GM18907 (cell line): ENCODE data around the gene SPPL3.
"Not testable (repeated sequence)": the region's sequence is repeated elsewhere in the genome, so short reads cannot be mapped to it uniquely, and the experiment has no call there.

ENCODE experiments used
- ATAC-seq: cut with Tn5 transposase; IDR thresholded peaks from one replicate; pipeline ENCODE4 v1.9.1; 2021; ENCODE audit warnings: mild to moderate bottlenecking, moderate library complexity; ENCODE audit not compliant: unreplicated experiment

SPPL3 gene

DNA sequence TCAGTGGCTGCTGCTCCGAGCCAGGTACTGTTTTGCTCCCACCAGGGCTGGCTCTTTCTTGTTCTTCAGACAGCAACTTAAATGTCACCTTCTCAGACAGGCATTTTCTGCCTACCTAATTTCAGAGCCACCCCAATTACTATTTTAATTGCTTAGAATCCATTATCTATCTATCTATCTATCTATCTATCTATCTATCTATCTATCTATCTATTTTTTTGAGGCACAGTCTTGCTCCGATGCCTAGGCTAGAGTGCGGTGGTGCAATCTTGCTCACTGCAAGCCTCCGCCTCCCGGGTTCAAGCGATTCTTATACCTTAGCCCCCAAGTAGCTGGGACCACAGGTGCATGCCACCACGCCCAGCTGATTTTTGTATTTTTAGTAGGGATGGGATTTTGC, 58.5 kb downstream of the SPPL3 start:
- no peak for ATAC-seq

GRCh38 chr12:120844768-120845449, 59.2 kb downstream of the SPPL3 start:
- ATAC-seq: no peak

DNA sequence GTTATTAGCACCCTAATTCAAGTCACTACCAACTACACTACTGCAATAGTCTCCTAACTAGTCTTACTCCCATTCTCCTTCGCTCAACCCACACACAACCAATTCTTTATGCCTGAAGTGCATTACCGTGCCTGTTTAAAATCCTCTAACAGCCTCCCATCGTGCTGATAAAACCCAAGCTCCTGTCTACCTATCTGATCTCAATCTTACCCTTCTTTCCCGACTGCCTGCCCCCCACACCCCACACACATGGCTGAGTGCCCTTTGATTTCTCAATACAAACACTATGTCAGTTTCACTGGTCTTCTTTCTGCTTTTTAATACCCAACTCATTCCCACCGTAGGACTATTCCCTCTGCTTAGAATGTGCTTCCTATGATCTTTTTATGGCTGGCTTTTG, 59.9 kb downstream of the SPPL3 start:
- ATAC-seq: no peak

GRCh38 chr12:120843472-120843871, 60.7 kb downstream of the SPPL3 start:
- ATAC-seq: no peak

DNA sequence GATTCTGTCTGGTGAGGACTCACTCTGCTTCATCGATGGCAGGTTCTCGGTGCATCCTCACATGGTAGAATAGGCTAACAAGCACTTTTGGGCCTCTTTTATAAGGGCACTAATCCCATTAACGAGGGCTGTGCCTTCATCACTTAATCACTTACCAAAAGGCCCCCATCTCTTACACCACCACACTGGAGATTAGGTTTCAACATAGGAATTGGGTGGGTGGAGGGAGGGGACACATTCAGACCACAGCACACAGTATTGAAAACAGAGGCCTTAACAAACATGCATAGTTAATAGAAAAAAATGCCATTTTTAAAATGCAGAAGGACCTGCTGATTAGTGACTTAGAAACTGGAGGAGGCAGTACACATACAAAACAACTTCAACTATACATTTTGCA, 61.6 kb downstream of the SPPL3 start:
- ATAC-seq: no peak

- no peak for ATAC-seq
Measured at GRCh38 chr12:120841525-120841924, 62.6 kb downstream of the SPPL3 start.

DNA sequence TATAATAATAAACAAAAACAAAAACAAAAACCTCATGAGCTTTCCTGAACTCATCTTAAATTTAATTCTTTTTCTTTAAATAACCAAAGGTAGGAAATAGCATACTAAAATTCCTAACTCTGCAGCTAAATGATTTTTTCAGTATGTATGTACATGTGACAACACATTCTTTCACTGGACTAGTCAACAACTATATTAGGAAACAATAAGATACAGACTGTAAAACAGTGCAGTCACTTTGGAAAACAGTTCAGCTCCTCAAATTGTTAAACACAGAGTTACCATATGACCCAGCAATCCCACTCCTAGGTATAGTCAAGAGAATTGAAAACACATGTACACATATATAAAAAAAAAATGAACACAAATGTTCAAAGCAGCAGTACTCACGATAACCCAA, 64.7 kb downstream of the SPPL3 start:
- ATAC-seq: no peak

DNA sequence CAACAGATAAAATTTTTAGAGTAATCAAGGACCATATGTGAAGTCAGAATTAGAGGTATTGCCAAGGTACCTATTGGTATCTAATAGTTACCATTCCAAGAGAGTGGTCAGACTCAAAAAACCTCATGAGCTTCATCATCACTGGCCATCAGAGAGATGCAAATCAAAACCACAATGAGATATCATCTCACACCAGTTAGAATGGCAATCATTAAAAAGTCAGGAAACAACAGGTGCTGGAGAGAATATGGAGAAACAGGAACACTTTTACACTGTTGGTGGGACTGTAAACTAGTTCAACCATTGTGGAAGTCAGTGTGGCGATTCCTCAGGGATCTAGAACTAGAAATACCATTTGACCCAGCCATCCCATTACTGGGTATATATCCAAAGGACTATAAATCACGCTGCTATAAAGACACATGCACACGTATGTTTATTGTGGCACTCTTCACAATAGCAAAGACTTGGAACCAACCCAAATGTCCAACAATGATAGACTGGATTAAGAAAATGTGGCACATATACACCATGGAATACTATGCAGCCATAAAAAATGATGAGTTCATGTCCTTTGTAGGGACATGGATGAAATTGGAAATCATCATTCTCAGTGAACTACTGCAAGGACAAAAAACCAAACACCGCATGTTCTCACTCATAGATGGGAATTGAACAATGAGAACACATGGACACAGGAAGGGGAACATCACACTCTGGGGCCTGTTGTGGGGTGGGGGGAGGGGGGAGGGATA, 65.4 kb downstream of the SPPL3 start:
- ATAC-seq: not testable (repeated sequence)

- ATAC-seq: no peak
Measured at GRCh38 chr12:120836114-120836684, 68.0 kb downstream of the SPPL3 start.

GRCh38 chr12:120835657-120836056, 68.5 kb downstream of the SPPL3 start:
- ATAC-seq: no peak

- peak; percentile 17 for ATAC-seq
Measured at GRCh38 chr12:120835304-120835612, 68.9 kb downstream of the SPPL3 start.

DNA sequence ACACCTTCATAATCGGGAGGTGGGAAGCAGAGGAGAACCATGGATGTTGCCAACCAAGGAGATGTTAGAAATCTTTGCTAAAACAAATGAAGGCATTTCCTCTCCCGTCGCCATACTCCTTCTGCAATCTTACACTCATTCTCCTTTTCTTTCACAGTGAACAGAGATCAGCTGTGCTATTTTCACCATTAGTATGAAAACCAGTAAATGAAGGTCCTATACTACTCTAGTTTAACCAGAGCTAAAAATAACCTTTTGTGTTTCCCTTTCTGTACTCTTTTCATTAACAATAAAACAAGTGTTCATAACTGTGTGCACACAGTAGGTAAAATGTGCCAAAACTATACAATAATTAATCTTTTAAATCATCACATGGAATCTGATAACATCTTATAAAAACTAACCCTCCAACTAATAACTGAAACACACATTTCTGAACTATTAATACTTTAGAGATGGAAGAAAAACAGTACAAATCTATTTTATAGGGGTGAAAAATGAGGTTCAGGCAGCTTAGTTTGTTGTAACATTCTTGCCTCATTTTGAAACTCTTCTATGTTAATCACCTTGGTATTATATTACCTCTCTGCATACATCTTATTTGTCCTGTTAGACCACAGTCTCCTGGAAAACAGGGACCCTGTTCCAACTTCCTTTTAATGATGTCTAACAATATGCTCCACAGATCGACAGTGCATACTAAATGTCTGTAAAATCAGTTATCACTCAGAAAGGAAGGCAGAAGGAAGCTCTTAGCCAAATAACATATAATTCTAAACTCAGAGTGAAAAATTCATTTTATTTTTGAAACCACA, 69.5 kb downstream of the SPPL3 start:
- peak; percentile 36 for ATAC-seq

DNA sequence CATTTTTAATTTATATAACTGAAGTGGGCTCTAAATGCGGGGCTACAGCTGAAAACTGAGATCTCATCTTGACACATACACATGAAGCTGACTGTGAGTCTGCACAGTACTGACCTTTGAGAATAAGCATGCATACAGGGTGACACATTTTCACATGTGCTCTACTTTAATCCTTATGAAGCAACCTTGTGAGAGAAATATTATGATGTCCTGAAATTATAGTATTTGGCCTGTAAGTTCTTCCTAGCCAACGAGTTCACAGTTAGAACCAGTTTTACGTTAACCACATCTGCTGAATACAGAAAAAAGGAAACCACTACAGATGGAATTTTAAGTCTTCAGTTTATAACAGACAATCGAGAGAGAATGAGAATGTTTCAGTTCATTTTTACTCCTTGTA, 70.3 kb downstream of the SPPL3 start:
- ATAC-seq: peak; percentile 2

- ATAC-seq: no peak
Measured at GRCh38 chr12:120832737-120833136, 71.4 kb downstream of the SPPL3 start.

DNA sequence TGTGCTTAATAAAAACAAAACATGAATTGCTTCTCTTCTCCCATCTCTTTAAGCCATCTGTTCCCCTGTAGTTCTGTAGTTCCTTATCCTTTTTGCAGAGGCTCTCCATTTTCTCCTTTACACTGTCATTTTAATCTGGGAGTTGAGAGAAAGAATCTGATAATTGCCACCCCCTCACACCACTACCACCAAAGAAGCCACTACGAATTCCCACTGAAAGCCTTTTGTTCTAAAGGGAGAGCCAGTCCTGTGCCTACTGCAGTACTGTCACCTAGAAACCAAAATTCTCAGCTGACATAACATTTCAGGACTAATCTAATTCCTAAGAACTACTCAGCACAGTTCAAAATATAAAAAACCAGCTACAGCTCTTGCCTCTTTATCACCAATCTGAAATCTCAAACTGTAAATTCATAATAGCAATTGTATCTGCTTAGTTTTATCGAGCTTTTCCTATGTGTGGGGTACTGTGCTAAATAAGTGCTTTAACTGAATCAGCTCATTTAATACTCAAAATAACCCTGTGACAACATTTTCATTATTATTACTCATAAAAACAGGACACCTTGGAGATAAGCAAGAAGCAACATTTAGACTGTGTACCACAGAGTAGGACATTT, 72.4 kb downstream of the SPPL3 start:
- no peak for ATAC-seq

DNA sequence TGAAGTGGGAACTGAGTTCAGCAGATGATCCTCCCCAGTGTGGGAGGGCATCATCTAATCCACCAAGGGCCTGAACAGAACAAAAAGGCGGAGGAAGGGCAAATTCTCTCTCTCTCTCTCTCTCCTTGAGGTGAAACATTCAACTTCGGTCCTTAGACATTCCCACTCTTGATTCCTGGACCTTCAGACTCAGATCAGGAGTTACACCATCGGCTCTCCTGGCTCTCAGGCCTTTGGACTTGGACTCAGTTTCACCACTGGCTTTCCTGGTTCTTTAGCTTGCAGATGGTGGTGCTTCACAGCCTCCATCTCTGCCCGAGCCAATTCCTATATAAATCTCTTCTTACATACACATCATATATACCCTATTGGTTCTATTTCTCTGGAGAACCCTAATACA, 73.2 kb downstream of the SPPL3 start:
- no peak for ATAC-seq

- no peak for ATAC-seq
Measured at GRCh38 chr12:120830052-120830940, 73.9 kb downstream of the SPPL3 start.

GRCh38 chr12:120826335-120826734, 77.8 kb downstream of the SPPL3 start:
- no peak for ATAC-seq

GRCh38 chr12:120825337-120825736, 78.8 kb downstream of the SPPL3 start:
- ATAC-seq: no peak

DNA sequence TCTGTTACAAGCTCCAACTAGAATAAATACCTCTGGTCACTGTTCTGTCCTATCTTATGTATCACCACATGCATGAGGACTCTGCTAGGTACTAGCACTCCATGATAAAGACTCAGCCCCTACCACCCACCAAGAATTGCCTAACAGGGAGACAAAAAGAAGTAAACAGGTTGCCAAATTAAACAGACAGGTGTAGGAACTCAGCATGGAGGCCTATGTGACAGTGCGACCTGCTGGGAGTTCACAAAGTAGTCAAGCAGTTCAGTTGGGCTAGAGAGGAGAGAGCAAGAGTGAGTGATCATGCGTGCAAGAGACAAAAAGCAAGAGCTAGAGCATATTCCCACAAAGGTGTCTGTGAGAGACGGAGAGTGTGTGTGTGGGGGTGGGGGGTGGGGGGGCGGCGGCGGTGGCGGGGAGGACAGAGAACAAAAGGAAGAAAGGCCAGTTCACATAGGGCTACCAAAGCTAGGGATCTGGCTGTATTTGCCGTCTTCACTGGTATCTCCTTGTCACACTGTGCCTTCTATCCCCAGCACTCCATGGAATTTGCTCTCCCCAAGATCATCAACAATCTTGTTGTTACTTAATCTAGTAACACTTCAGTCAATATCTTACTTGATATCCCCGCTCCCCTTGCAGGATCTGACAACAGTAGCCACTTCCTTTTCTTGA, 81.2 kb downstream of the SPPL3 start:
- no peak for ATAC-seq
